Muscle layer of duodenum (tissue), 2 donors: ENCODE data around the gene RELL1.

Source experiments
- H3K27ac ChIP-seq: one replicate; pipeline ENCODE4 v1.7.0; 2013; ENCODE audit warnings: mild to moderate bottlenecking, low read length
- H3K27me3 ChIP-seq: one replicate; pipeline ENCODE4 v1.7.0; 2013; ENCODE audit warnings: low read depth, mild to moderate bottlenecking, control low read depth, low read length
- H3K36me3 ChIP-seq, 2 donors: one replicate each; pipeline ENCODE4 v1.7.0; 2013; ENCODE audit warnings: low read length in 2 of 2, control low read depth in 1 of 2, mild to moderate bottlenecking in 1 of 2; ENCODE audit not compliant: insufficient read depth in 2 of 2, control insufficient read depth in 1 of 2
- H3K4me1 ChIP-seq, 2 donors: one replicate each; pipeline ENCODE4 v1.7.0; 2013; ENCODE audit warnings: low read length in 2 of 2, mild to moderate bottlenecking in 2 of 2, control low read depth in 1 of 2, moderate library complexity in 1 of 2; ENCODE audit not compliant: insufficient read depth in 2 of 2, control insufficient read depth in 1 of 2
- H3K4me3 ChIP-seq, 2 donors: one replicate each; pipeline ENCODE4 v1.7.0; 2013; ENCODE audit warnings: low read length in 2 of 2, low read depth in 1 of 2, mild to moderate bottlenecking in 1 of 2
- H3K9me3 ChIP-seq, 2 donors: one replicate each; pipeline ENCODE4 v1.7.0; 2013; ENCODE audit warnings: low read length in 2 of 2, control low read depth in 1 of 2, mild to moderate bottlenecking in 1 of 2; ENCODE audit not compliant: control insufficient read depth in 1 of 2
- donor health status: healthy.

The RELL1 gene

GRCh38 chr4:37686373-37687193 is at the start of gene RELL1:
TSS of gene RELL1 (minus strand) at chr4:37686376. CDS start at chr4:37686287, 89 bp downstream.
- Histone ChIP-seq H3K36me3 (no peaks in the 10 kb centered on the region), H3K27ac (peak within 1 kb of the TSS; percentile 95), H3K27me3 (no peaks in the 10 kb centered on the region), H3K4me3 (peak within 1 kb of the TSS; percentile 83 to 90), H3K4me1 (peaks cover 10 to 27% of the 10 kb centered on the region in 2 donors), H3K9me3 (no peaks in the 10 kb centered on the region)

- H3K4me1 ChIP-seq: no peaks in the 10 kb centered on the region
- no peaks in the 10 kb centered on the region for H3K9me3 ChIP-seq
- H3K27me3 ChIP-seq: no peaks in the 10 kb centered on the region
- no peaks in the 10 kb centered on the region for H3K36me3 ChIP-seq
- H3K4me3 ChIP-seq: no peak overlapping the region
- H3K27ac ChIP-seq: no peak overlapping the region
Observed at GRCh38 chr4:37735578-37735977, 49.4 kb upstream of the RELL1 start.

- no peak overlapping the region for H3K27ac ChIP-seq
- H3K4me1 ChIP-seq: no peaks in the 10 kb centered on the region
- H3K36me3 ChIP-seq: no peaks in the 10 kb centered on the region
- no peak overlapping the region for H3K4me3 ChIP-seq
- no peaks in the 10 kb centered on the region for H3K9me3 ChIP-seq
- no peaks in the 10 kb centered on the region for H3K27me3 ChIP-seq
Observed at GRCh38 chr4:37734989-37735388, 48.8 kb upstream of the RELL1 start.

GRCh38 chr4:37733240-37733867 is 47.2 kb upstream of the RELL1 start:
- Histone ChIP-seq H3K27ac (no peak overlapping the region), H3K4me3 (no peak overlapping the region), H3K4me1 (no peaks in the 10 kb centered on the region), H3K27me3 (no peaks in the 10 kb centered on the region), H3K36me3 (no peaks in the 10 kb centered on the region), H3K9me3 (no peaks in the 10 kb centered on the region)

- H3K4me3 ChIP-seq: no peak overlapping the region
- H3K27ac ChIP-seq: no peak overlapping the region
- H3K36me3 ChIP-seq: no peaks in the 10 kb centered on the region
- no peaks in the 10 kb centered on the region for H3K27me3 ChIP-seq
- no peaks in the 10 kb centered on the region for H3K4me1 ChIP-seq
- no peaks in the 10 kb centered on the region for H3K9me3 ChIP-seq
Observed at GRCh38 chr4:37732526-37733186, 46.5 kb upstream of the RELL1 start.

- no peak overlapping the region for H3K27ac ChIP-seq
- H3K4me3 ChIP-seq: no peak overlapping the region
- no peaks in the 10 kb centered on the region for H3K36me3 ChIP-seq
- no peaks in the 10 kb centered on the region for H3K4me1 ChIP-seq
- no peaks in the 10 kb centered on the region for H3K9me3 ChIP-seq
- no peaks in the 10 kb centered on the region for H3K27me3 ChIP-seq
Observed at GRCh38 chr4:37729649-37730004, 43.5 kb upstream of the RELL1 start.

GRCh38 chr4:37728064-37728463 is 41.9 kb upstream of the RELL1 start:
- Histone ChIP-seq H3K9me3 (no peaks in the 10 kb centered on the region), H3K27ac (no peak overlapping the region), H3K27me3 (no peaks in the 10 kb centered on the region), H3K4me3 (no peak overlapping the region), H3K36me3 (no peaks in the 10 kb centered on the region), H3K4me1 (no peaks in the 10 kb centered on the region)

- H3K36me3 ChIP-seq: no peaks in the 10 kb centered on the region
- no peaks in the 10 kb centered on the region for H3K4me1 ChIP-seq
- no peaks in the 10 kb centered on the region for H3K9me3 ChIP-seq
- H3K27me3 ChIP-seq: no peaks in the 10 kb centered on the region
- no peak overlapping the region for H3K4me3 ChIP-seq
- H3K27ac ChIP-seq: no peak overlapping the region
Observed at GRCh38 chr4:37727635-37728034, 41.5 kb upstream of the RELL1 start.

- Histone ChIP-seq H3K4me3 (no peak overlapping the region), H3K4me1 (no peaks in the 10 kb centered on the region), H3K27ac (no peak overlapping the region), H3K9me3 (no peaks in the 10 kb centered on the region), H3K36me3 (no peaks in the 10 kb centered on the region), H3K27me3 (no peaks in the 10 kb centered on the region)
Observed at GRCh38 chr4:37726666-37727065, 40.5 kb upstream of the RELL1 start.

GRCh38 chr4:37725718-37726117 is 39.5 kb upstream of the RELL1 start:
- H3K27me3 ChIP-seq: no peaks in the 10 kb centered on the region
- no peak overlapping the region for H3K27ac ChIP-seq
- H3K36me3 ChIP-seq: no peaks in the 10 kb centered on the region
- no peak overlapping the region for H3K4me3 ChIP-seq
- H3K4me1 ChIP-seq: no peaks in the 10 kb centered on the region
- H3K9me3 ChIP-seq: no peaks in the 10 kb centered on the region

- no peaks in the 10 kb centered on the region for H3K4me1 ChIP-seq
Observed at GRCh38 chr4:37723067-37723466, 36.9 kb upstream of the RELL1 start.

More at GRCh38 chr4:37723067-37723466, 36.9 kb upstream of the RELL1 start:
- Histone ChIP-seq H3K27ac (no peak overlapping the region), H3K4me3 (no peak overlapping the region), H3K36me3 (no peaks in the 10 kb centered on the region), H3K9me3 (no peaks in the 10 kb centered on the region), H3K27me3 (no peaks in the 10 kb centered on the region)
